G401 (cell line): ENCODE results near the gene TMCO4. TPM values are rescaled to one million over a fixed set of nuclear protein-coding genes. Genes with fewer than 3 reads are reported as not detected.

Experiments used
- DNase-seq: peaks from one replicate; pipeline ENCODE4 v3.0.0-alpha.2; 2015; ENCODE audit warnings: low spot score
- in situ Hi-C: cut with HindIII; loops from 2 replicates; pipeline ENCODE4 v1.10.0; 2016; ENCODE audit warnings: low sequenced_read_pairs, mixed read lengths
- total RNA-seq: library from RNA; depleted of rRNA; stranded (reverse); fragments of >200 nt; shearing (Covaris generic); gene quantifications from 2 replicates; pipeline ENCODE4 v1.2.3, GENCODE V29; 2014

Gene TMCO4
- total RNA-seq, 1 experiment from 2014 or later, result 12.6 TPM

- in situ Hi-C loops, result no loop called here
These were observed 65.7 kb downstream of the TMCO4 start for GRCh38 chr1:19734056-19734455.

GRCh38 chr1:19733615-19734014, 66.1 kb downstream of the TMCO4 start:
- in situ Hi-C loops, result no loop called here
- DNase-seq, result no peak

More at GRCh38 chr1:19734056-19734455, 65.7 kb downstream of the TMCO4 start:
- DNase-seq, result no peak

- in situ Hi-C loops, result no loop called here
- no peak for DNase-seq
These were observed 68.3 kb downstream of the TMCO4 start for GRCh38 chr1:19731311-19731821.

DNA sequence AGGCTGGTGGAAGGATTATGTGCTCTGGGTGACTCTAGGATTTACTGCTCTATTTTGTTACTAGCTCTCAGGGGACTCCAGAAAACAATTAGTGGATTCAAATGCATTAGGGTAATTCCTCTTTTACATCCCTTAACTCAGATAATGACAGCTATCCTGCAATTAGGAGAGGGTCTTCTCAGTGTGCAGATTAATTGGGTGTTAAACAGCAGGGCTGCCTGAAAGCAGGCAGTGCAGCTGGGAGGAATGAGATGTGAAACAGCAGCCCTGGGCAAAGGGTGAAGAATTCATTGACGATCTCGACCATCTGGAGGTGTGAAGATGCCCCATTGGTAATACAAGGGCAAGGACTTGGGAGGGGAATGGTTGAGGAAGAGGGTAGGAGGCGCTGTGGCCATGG, 68.9 kb downstream of the TMCO4 start:
- in situ Hi-C loops, result no loop called here
- DNase-seq, result no peak

DNA sequence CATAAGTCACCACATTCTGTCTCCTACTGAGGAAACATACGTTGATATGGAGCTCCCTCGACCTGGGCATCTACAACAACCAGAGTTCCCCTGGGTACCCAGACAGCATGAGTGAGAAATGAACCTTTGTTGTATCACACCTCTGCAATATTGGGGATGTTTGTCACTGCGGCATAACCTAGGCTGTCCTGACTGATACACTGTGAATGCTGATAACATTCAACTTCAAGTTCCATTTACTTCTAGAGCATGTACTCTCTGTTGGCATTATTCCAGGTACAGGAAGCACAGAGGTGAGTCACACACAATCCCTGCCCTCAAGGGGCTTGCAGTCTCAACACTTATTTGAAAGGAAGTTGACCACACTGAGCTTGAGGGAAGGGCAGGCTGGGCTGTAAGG, 69.5 kb downstream of the TMCO4 start:
- in situ Hi-C loops, result no loop called here
- no peak for DNase-seq

GRCh38 chr1:19728413-19729145, 71.1 kb downstream of the TMCO4 start:
- DNase-seq, result peak; percentile 87

GRCh38 chr1:19725606-19726005, 74.1 kb downstream of the TMCO4 start:
- no peak for DNase-seq
- in situ Hi-C loops, result no loop called here

More at GRCh38 chr1:19728413-19729145, 71.1 kb downstream of the TMCO4 start:
- in situ Hi-C loops, result no loop called here

DNA sequence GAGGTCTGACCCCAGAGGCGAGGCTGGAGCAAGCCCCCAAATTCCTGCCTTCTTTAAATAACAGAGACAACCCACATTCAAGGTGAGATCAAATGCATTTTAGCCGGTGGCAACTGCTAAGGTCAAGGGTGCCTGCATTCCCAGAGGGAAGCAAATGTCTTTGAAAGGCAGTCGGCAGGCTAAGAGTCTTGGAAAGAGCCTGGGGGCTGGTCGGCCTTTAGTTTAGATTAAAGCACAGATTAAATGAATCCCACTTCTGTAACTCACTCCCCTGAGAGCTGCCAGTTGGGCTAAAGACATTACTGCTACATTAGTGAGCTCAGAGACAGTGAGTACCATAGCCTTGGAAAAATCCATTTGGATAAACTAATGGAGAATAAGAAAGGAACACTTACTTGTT, 75.8 kb downstream of the TMCO4 start:
- in situ Hi-C loops, result no loop called here
- DNase-seq, result no peak

DNA sequence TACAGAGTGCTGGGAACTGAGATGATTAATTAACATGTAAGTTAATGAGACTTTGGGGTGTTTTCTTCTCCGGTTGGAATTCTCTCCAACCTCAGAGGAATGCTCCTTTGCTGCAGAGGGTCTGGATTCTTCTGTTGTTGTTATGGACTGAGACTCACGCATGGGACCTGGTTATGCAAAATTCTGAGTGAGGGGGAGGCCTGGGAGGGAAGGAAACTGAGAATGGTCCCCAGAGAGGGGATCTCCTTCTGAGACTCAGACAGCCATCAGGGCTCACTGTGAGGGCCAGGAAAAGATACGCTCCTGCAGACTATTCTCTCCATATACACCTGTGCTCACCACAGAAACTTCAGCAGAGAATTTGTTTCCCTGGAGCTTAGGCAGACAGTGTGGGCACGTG, 78.7 kb downstream of the TMCO4 start:
- in situ Hi-C loops, result no loop called here
- no peak for DNase-seq

GRCh38 chr1:19720174-19720573, 79.5 kb downstream of the TMCO4 start:
- no peak for DNase-seq
- in situ Hi-C loops, result no loop called here

- in situ Hi-C loops, result no loop called here
- no peak for DNase-seq
These were observed 82.2 kb downstream of the TMCO4 start for GRCh38 chr1:19717467-19717866.

- in situ Hi-C loops, result no loop called here
- DNase-seq, result peak; percentile 80
These were observed 84.1 kb downstream of the TMCO4 start for GRCh38 chr1:19715334-19716203.

DNA sequence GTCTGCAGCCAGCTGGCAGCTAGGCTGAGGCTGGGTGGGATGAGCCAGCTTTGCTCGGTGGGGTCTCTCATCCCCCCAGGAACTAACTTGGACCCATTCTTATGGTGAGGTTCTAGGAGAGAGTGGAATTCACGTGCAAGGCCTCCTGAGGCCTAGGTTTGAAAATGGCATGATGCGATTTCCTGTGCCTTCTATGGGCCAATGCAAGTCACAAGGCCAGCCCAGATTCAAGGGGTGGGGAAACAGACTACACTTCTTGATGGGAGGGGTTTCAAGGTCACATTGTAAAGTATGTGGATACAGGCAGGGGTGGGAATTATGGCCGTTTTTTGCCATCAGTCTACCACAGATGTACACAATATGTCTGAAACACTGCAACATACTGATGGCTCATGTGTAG, 86.8 kb downstream of the TMCO4 start:
- in situ Hi-C loops, result no loop called here
- no peak for DNase-seq

- no peak for DNase-seq
- in situ Hi-C loops, result no loop called here
These were observed 88.7 kb downstream of the TMCO4 start for GRCh38 chr1:19710825-19711611.

- in situ Hi-C loops, result no loop called here
- DNase-seq, result no peak
These were observed 90.4 kb downstream of the TMCO4 start for GRCh38 chr1:19709260-19709793.

- DNase-seq, result no peak
- in situ Hi-C loops, result no loop called here
These were observed 91.1 kb downstream of the TMCO4 start for GRCh38 chr1:19708567-19709110.

GRCh38 chr1:19706136-19706535, 93.6 kb downstream of the TMCO4 start:
- in situ Hi-C loops, result no loop called here
- no peak for DNase-seq

DNA sequence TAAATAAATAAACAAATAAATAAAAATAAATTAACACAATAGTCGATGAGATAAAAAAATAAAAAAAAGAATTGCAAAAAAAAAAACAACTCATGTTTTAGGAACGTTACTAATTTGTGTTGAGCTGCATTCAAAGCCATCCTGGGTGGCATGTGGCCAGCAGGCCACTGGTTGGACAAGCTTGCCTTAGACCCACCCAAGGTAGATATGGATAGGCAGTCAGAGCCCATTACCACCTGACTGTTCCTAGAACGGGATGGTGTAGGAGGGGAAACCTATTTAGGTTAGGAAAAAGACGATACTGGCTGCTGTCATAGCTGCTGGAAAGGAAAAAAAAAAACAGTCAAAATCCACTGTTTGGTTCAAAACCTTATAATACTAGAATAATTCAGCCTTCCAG, 94.3 kb downstream of the TMCO4 start:
- DNase-seq, result no peak
- in situ Hi-C loops, result no loop called here
